GM18868 (cell line): Measurements from ENCODE around the gene SALL4.
"Not testable (repeated sequence)": the region's sequence is repeated elsewhere in the genome, so short reads cannot be mapped to it uniquely, and the experiment has no call there.

Experiments used
- ATAC-seq: cut with Tn5 transposase; IDR thresholded peaks from one replicate; pipeline ENCODE4 v1.9.1; 2021; ENCODE audit warnings: mild to moderate bottlenecking, moderate library complexity; ENCODE audit not compliant: unreplicated experiment

Gene SALL4

GRCh38 chr20:51767867-51768758 lies 34.2 kb downstream of the SALL4 start, which contains the start of gene ATP9A:
ATP9A (minus strand) TSS chr20:51768390; CDS start chr20:51768369, 21 bp downstream.
- no peak for ATAC-seq

GRCh38 chr20:51766994-51767866 lies 35.1 kb downstream of the SALL4 start:
- peak; percentile 57 for ATAC-seq

- not testable (repeated sequence) for ATAC-seq
Measured at GRCh38 chr20:51765381-51765780, 36.9 kb downstream of the SALL4 start.

DNA sequence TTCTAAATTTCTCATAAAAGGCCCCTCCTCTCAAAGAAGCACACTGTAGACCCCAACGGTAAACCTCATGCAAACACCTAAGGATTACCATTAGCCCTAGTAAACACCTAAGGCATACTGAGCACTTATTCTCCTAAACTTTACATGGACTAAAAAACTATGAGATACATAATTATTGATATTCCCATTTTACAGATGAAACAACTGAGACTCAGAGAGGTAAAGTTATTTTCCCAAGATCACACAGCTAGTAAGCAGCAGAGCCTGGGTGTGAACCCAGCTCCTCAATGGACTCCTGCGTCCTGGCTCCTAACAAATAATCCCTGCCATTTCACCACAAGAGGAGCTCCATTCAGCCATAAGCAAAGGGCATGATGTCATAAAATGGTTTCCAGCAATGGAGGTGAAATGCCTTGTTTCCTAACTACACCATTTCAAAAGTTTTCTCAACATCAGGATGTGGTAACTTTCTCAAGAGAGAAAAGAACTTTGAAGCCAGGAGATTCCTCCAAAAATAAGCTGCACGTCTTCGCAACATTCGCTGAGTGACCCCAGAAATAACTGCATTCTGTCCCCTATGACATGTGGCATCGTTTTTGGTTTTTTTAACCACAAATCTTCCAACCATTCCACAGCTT lies 38.2 kb downstream of the SALL4 start:
- ATAC-seq: no peak

GRCh38 chr20:51760905-51761546 lies 41.3 kb downstream of the SALL4 start:
- ATAC-seq: no peak

DNA sequence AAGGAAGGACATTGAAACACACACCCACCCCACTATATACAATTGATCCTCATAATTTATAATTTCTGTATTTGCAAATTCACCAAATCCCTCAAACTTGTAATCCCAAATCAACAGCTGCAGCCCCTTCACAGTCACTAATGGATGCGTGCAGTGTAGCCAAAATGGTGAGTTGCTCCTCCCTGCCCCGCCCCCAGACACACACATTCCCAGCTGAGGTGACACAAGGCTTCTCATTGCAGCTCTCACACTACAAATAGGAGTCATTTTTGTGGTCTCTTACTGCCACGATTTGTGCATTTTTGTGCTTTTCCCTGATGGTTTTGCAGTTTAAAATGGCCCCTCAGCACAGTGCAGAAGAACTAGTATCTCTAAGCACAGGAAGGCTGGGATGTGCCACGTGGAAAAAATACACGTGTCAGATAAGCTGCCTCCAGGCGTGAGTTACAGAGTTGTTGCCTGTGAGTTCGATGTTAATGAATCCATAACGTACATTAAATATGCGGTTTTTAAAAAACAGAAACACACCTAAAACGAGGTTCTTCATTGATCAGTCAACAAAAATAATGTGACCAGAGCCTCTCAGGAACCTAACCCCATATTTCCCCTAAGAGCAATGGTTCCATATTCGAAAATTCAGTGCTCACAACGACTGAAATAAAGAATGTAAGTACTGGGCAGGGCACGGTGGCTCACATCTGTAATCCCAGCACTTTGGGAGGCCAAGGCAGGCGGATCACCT lies 42.4 kb downstream of the SALL4 start:
- no peak for ATAC-seq

DNA sequence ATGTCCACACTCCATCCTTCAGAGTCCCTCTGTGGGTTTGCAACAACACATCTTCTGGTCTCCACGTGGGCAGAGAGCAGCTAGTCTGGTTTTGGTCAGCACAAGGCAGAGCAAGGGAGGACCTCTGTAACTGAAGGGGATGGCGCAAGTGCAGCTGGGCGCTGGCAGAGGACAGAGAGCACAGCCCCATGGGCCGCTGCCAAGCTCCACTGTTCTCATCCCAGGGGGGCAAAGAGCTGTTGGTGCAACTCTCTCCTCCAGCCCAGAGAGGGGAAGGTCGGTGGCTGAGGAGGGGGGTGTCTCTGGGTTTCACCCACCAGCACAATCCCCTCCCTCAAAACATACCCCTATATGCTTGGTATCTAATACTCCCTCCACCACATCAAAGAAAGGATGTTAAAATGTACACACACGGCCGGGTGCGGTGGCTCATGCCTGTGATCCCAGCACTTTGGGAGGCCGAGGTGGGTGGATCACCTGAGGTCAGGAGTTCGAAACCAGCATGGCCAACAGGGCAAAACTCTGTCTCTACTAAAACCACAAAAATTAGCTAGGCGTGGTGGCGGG lies 43.3 kb downstream of the SALL4 start:
- ATAC-seq: no peak

GRCh38 chr20:51757226-51757625 lies 45.1 kb downstream of the SALL4 start:
- ATAC-seq: no peak

- no peak for ATAC-seq
Measured at GRCh38 chr20:51756653-51757052, 45.7 kb downstream of the SALL4 start.

- ATAC-seq: not testable (repeated sequence)
Measured at GRCh38 chr20:51753220-51753619, 49.1 kb downstream of the SALL4 start.

DNA sequence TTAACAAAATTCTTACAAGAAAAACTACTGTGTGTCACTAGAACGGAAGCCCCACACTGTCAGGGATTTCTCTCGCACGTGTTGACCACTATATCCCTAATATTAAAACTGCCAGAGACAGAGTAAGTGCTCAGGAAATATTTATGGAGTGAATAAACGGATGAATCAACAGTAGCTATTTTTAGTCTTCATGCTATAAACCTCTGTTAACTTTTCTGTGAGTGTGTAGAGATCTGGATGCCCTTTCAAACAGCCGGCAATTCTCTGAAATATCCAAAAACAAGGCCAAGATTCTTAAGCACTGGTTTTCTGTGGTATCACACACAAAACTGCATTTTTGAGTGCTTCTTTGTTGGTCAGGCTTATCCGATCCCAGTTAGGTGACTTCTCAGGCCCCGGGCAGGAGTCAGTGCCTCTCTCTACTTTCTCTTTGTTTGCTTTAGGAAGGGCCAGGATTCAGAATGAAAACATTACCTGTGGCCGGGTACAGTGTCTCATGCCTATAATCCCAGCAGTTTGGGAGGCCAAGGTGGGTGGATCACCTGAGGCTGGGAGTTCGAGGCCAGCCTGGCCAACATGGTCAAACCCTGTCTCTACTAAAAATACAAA lies 49.9 kb downstream of the SALL4 start:
- ATAC-seq: no peak

DNA sequence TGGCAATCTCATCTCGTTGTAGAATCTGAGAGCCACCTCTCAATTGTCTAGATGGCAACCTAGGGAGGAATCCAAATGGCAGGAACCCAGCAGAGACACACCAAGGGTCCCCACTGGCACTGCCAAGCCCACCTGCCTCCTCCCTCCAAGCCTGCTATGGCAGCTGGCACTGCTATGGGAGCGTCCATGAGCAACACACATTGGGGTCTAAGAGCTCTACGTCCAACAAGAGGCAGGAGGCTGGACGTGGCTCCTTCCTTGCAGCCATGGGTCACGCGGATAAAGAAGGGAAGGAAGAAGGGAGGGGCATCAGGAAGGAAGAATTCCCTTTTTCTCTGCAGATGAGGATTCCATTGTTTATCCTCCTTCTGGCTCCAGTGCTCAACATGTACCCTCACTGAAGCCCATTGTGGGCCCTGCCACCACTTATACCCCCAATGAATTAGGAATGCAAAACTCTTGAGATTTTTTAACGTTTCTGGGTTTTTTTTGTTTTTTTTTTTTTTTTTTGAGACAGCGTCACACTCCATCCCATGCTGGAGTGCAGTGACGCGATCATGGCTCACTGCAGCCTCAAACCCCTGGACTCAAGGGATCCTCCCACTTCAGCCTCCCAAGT lies 51.4 kb downstream of the SALL4 start:
- ATAC-seq: no peak

- ATAC-seq: peak; percentile 91
Measured at GRCh38 chr20:51750037-51750769, 52.1 kb downstream of the SALL4 start.

DNA sequence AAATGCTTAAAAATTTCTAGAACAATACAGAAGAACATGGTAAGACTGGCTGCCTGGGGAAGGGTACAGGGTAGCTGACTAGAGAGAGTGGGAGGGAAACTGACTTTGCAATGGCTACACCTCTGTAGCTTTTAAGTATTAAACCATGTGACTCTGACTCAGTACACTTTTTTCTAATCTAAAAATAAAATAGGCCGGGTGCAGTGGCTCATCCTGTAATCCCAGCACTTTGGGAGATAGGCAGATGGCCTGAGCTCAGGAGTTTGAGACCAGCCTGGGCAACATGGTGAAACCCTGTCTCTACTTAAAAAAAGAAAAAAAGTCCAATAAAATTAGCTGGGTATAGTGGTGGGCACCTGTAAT lies 52.7 kb downstream of the SALL4 start:
- no peak for ATAC-seq

DNA sequence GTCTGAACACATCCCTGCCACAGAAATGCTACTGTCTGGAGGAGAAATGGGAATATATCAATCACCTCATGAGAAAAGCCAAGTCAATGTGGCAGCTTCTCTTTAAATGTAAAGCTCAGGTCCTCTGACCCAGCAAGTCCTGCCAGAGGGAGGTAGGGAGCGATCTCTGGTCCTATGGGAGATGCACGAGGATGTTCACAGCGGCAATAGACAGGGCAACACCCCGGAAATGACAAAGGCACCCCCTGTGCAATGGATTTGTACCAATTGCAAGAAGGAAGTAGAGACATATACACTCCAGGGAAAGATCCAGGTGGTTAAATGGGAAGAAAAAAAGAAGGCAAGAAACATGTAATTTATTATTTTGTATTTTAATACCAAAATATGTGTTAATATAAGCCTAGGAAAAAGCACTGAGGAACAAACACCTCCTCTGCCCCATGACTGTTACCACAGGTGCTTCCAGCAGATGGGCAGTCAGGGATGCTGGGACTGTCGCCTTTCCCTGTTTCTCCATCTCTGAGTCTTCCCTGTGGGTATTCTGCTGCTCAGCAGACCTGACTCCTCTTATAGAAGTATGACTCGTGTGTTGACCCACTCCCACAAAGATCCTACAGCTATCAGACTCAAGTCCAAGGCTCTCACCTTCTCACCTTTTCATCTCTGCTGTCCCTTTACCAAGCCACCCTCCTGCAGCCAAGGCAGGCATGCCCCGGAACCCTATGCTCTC lies 55.0 kb downstream of the SALL4 start:
- ATAC-seq: no peak

- no peak for ATAC-seq
Measured at GRCh38 chr20:51745804-51746203, 56.5 kb downstream of the SALL4 start.

- ATAC-seq: no peak
Measured at GRCh38 chr20:51740838-51741237, 61.5 kb downstream of the SALL4 start.

DNA sequence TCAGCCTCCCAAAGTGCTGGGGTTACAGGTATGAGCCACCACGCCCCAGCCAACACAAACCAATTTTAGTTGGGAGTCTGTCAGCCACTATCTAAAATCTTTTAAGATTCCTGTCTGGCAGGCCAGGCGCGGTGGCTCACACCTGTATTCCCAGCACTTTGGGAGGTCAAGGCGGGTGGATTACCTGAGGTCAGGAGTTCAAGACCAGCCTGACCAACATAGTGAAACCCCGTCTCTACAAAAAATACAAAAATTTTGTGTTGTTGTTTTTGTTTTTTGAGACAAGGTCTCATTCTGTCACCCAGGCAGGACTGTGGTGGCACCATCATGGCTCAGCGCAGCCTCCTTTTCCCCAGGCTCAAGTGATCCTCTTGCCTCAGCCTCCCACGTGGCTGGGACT lies 62.0 kb downstream of the SALL4 start:
- ATAC-seq: not testable (repeated sequence)
